ENCODE results near the gene TEX51. TPM values are rescaled to one million over a fixed set of nuclear protein-coding genes. Genes with fewer than 3 reads are reported as not detected.

The TEX51 gene
- polyA plus RNA-seq, 1 donor from 2014 or later: not detected

DNA sequence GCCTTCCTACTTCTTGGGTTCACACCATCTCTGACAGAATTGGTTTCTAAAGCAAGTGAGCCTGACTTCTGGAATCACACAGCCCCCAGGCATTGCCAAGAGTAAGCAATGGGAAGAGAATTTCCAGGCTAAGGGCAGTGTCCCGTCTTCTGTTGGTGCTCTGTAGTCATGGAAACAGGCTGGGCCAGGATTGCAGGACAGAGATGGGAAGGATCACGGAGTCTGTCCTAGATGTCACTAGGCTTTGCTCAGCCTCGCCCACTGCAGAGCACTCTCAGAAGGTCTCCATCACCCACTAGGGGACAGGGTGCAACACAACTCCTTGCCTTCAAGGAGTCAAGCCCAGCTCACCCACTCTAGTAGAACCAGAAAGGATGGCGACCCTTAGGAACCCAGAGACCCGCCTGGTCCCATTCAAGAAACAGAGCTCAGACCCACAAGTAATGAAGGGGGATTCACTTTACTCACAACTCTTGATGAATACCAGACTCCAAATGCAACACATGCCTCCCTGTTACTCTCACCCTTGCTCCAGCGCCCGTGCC, 48.6 kb upstream of the TEX51 start:
- Histone ChIP-seq H3K27ac (ENCODE audit: low read length) (no peak overlapping the region), H3K27me3 (ENCODE audit: insufficient read depth, low read depth, low read length) (no peaks in the 10 kb centered on the region), H3K4me2 (ENCODE audit: low read length) (no peak overlapping the region), H3K79me2 (replicated peaks; ENCODE audit: insufficient read depth, low read length) (no peaks in the 10 kb centered on the region), H3F3A (ENCODE audit: insufficient read depth, low read length, poor library complexity, severe bottlenecking) (no peaks in the 10 kb centered on the region), H3K9me2 (ENCODE audit: insufficient read depth, low read length) (no peaks in the 10 kb centered on the region), H3K9ac (ENCODE audit: low read length) (no peak overlapping the region), H4K20me1 (ENCODE audit: insufficient read depth) (no peaks in the 10 kb centered on the region), H3K9me3 (ENCODE audit: low read length) (no peaks in the 10 kb centered on the region), H3K36me3 (ENCODE audit: insufficient read depth, low read length) (no peaks in the 10 kb centered on the region), H3K4me3 (ENCODE audit: low read length) (no peak overlapping the region), H2AFZ (ENCODE audit: low read depth, low read length) (no peak overlapping the region)
- no peak for TF ChIP-seq EP300 (conservative IDR thresholded peaks at IDR 0.05; ENCODE audit: poor library complexity, severe bottlenecking)
- no peak for TF ChIP-seq POLR2AphosphoS5 (IDR thresholded peaks at IDR 0.05)
- TF ChIP-seq, protein P1, sequence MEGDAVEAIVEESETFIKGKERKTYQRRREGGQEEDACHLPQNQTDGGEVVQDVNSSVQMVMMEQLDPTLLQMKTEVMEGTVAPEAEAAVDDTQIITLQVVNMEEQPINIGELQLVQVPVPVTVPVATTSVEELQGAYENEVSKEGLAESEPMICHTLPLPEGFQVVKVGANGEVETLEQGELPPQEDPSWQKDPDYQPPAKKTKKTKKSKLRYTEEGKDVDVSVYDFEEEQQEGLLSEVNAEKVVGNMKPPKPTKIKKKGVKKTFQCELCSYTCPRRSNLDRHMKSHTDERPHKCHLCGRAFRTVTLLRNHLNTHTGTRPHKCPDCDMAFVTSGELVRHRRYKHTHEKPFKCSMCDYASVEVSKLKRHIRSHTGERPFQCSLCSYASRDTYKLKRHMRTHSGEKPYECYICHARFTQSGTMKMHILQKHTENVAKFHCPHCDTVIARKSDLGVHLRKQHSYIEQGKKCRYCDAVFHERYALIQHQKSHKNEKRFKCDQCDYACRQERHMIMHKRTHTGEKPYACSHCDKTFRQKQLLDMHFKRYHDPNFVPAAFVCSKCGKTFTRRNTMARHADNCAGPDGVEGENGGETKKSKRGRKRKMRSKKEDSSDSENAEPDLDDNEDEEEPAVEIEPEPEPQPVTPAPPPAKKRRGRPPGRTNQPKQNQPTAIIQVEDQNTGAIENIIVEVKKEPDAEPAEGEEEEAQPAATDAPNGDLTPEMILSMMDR (IDR thresholded peaks at IDR 0.05; ENCODE audit: poor library complexity, severe bottlenecking): no peak
- no peak for TF ChIP-seq RAD21 (conservative IDR thresholded peaks at IDR 0.05)
- no peak for TF ChIP-seq EZH2 (IDR thresholded peaks at IDR 0.05; ENCODE audit: borderline replicate concordance, insufficient read depth, low read length, poor library complexity, severe bottlenecking)
- no peak for TF ChIP-seq MXI1 (conservative IDR thresholded peaks at IDR 0.05; ENCODE audit: poor library complexity, severe bottlenecking)
- no peak for TF ChIP-seq SMC3 (conservative IDR thresholded peaks at IDR 0.05; ENCODE audit: poor library complexity)
- TF ChIP-seq, protein P2, sequence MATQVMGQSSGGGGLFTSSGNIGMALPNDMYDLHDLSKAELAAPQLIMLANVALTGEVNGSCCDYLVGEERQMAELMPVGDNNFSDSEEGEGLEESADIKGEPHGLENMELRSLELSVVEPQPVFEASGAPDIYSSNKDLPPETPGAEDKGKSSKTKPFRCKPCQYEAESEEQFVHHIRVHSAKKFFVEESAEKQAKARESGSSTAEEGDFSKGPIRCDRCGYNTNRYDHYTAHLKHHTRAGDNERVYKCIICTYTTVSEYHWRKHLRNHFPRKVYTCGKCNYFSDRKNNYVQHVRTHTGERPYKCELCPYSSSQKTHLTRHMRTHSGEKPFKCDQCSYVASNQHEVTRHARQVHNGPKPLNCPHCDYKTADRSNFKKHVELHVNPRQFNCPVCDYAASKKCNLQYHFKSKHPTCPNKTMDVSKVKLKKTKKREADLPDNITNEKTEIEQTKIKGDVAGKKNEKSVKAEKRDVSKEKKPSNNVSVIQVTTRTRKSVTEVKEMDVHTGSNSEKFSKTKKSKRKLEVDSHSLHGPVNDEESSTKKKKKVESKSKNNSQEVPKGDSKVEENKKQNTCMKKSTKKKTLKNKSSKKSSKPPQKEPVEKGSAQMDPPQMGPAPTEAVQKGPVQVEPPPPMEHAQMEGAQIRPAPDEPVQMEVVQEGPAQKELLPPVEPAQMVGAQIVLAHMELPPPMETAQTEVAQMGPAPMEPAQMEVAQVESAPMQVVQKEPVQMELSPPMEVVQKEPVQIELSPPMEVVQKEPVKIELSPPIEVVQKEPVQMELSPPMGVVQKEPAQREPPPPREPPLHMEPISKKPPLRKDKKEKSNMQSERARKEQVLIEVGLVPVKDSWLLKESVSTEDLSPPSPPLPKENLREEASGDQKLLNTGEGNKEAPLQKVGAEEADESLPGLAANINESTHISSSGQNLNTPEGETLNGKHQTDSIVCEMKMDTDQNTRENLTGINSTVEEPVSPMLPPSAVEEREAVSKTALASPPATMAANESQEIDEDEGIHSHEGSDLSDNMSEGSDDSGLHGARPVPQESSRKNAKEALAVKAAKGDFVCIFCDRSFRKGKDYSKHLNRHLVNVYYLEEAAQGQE (IDR thresholded peaks at IDR 0.05; ENCODE audit: borderline replicate concordance): no peak
- TF ChIP-seq TAF1 (IDR thresholded peaks at IDR 0.05; ENCODE audit: low read depth): no peak

DNA sequence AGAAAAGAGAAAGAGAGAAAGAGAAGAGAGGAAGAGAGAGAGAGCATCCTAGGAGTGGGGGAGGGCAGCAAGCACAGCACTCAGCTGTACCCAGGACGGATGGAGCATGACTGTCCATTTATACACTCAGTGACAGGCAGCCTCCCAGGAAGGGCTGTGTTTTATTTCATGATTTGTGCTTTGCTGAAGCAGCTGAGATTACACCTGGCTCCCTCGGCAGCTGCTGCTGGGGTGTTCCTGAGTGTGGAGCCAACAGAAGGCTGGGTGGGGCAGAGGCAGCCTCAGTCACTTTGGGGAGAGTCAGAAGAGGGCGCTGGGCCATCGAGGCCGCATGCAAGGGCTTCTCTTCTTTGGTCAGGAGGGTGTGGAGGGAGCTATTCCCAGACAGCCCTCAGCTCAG, 47.8 kb upstream of the TEX51 start:
- Histone ChIP-seq H3K9me2 (ENCODE audit: insufficient read depth, low read length) (no peaks in the 10 kb centered on the region), H3K9me3 (ENCODE audit: low read length) (no peaks in the 10 kb centered on the region), H2AFZ (ENCODE audit: low read depth, low read length) (no peak overlapping the region), H3K79me2 (replicated peaks; ENCODE audit: insufficient read depth, low read length) (no peaks in the 10 kb centered on the region), H4K20me1 (ENCODE audit: insufficient read depth) (no peaks in the 10 kb centered on the region), H3K4me2 (ENCODE audit: low read length) (no peak overlapping the region), H3K27me3 (ENCODE audit: insufficient read depth, low read depth, low read length) (no peaks in the 10 kb centered on the region), H3K4me3 (ENCODE audit: low read length) (no peak overlapping the region), H3F3A (ENCODE audit: insufficient read depth, low read length, poor library complexity, severe bottlenecking) (no peaks in the 10 kb centered on the region), H3K27ac (ENCODE audit: low read length) (no peak overlapping the region), H3K9ac (ENCODE audit: low read length) (no peak overlapping the region), H3K36me3 (ENCODE audit: insufficient read depth, low read length) (no peaks in the 10 kb centered on the region)
- TF ChIP-seq TAF1 (IDR thresholded peaks at IDR 0.05; ENCODE audit: low read depth) (no peak), POLR2AphosphoS5 (IDR thresholded peaks at IDR 0.05) (no peak)
